OCI-LY1 (cell line): ENCODE measurements around the gene CEP112.

Experiments used
- CTCF ChIP-seq: fragments of 200-600 bp; sonication (generic), shearing (Covaris generic); IDR thresholded peaks from 2 replicates; pipeline ENCODE4 v1.5.1; 2017; ENCODE audit warnings: mild to moderate bottlenecking, antibody characterized with exemption, low read length, moderate library complexity, mixed read lengths
- EZH2 ChIP-seq: fragments of 200-600 bp; sonication (generic), shearing (Covaris generic); IDR thresholded peaks from 2 replicates; pipeline ENCODE4 v1.8.0; 2017; ENCODE audit warnings: borderline replicate concordance, mixed run types, mild to moderate bottlenecking, antibody characterized with exemption, low read length, moderate library complexity, mixed read lengths

GRCh38 chr17:65987988-65988387 lies 203.9 kb downstream of the CEP112 start:
- TF ChIP-seq CTCF (peak; percentile 74), EZH2 (no peak)
